Right atrium auricular region (tissue), 2 donors: ENCODE data around the gene RANBP3L. TPM values are rescaled to one million over a fixed set of nuclear protein-coding genes. Genes with fewer than 3 reads are reported as not detected.
"Not testable (repeated sequence)": the region's sequence is repeated elsewhere in the genome, so short reads cannot be mapped to it uniquely, and the experiment has no call there.

Source experiments
- DNase-seq: peaks from one replicate; pipeline ENCODE4 v3.0.0-alpha.2; 2019; ENCODE audit warnings: low spot score
- H3K27ac ChIP-seq, 2 donors: fragments of 200-600 bp; sonication (generic); 1 replicate in 1 of 2; 2 replicates in 1 of 2; pipeline ENCODE4 v1.5.1; 2016 to 2019
- H3K27me3 ChIP-seq, 2 donors: fragments of 200-600 bp; sonication (generic); one replicate each; pipeline versions ENCODE4 v1.5.1 to v1.6.0; 2017 to 2019
- H3K36me3 ChIP-seq: fragments of 200-600 bp; sonication (generic); one replicate; pipeline ENCODE4 v1.5.1; 2016
- H3K4me1 ChIP-seq, 2 donors: fragments of 200-600 bp; sonication (generic); one replicate each; pipeline versions ENCODE4 v1.5.1 to v1.6.0; 2017 to 2019
- H3K4me3 ChIP-seq, 2 donors: fragments of 200-600 bp; sonication (generic); 1 replicate in 1 of 2; 2 replicates in 1 of 2; pipeline ENCODE4 v1.5.1; 2017 to 2019; ENCODE audit warnings: mild to moderate bottlenecking in 1 of 2, moderate library complexity in 1 of 2
- H3K9me3 ChIP-seq, 2 donors: fragments of 200-600 bp; sonication (generic); one replicate each; pipeline ENCODE4 v1.5.1; 2019
- total RNA-seq, 2 donors: library from RNA; depleted of rRNA; stranded (reverse); fragments of >200 nt; gene quantifications; one replicate each; pipeline ENCODE4 v1.1.0, GENCODE V29; 2016
- TF ChIP-seq, protein P1 (sequence below), 2 donors: fragments of 200-600 bp; sonication (generic); IDR thresholded peaks; one replicate each; pipeline ENCODE4 v1.5.1; 2019; ENCODE audit warnings: antibody characterized with exemption in 2 of 2

The RANBP3L gene
- total RNA-seq, 2 donors from 2014 or later = 0.98 to 1.7 TPM

DNA sequence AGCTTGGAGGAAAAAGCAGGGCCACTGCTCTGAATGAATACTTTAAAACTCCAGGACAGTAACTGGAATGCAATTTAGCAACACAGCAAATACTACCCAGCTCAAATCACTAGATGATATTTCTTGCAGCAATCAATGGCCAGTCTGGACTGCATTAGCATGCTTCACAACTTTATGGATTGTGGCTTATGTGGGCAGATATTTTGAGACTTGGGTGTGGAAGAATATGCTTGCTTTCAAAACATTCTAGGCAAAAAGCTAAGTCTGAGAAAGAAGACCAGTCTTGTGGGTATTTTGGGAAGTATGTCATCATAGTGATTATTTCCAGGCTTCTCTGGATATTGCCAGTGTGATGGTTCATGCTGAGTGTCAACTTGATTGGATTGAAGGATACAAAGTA is 3.1 kb downstream of the RANBP3L start:
- no peaks in the 10 kb centered on the region for H3K27me3 ChIP-seq
- no peak overlapping the region for H3K27ac ChIP-seq
- H3K4me1 ChIP-seq = peaks cover 0 to 21% of the 10 kb centered on the region in 2 donors
- TF ChIP-seq, protein P1, sequence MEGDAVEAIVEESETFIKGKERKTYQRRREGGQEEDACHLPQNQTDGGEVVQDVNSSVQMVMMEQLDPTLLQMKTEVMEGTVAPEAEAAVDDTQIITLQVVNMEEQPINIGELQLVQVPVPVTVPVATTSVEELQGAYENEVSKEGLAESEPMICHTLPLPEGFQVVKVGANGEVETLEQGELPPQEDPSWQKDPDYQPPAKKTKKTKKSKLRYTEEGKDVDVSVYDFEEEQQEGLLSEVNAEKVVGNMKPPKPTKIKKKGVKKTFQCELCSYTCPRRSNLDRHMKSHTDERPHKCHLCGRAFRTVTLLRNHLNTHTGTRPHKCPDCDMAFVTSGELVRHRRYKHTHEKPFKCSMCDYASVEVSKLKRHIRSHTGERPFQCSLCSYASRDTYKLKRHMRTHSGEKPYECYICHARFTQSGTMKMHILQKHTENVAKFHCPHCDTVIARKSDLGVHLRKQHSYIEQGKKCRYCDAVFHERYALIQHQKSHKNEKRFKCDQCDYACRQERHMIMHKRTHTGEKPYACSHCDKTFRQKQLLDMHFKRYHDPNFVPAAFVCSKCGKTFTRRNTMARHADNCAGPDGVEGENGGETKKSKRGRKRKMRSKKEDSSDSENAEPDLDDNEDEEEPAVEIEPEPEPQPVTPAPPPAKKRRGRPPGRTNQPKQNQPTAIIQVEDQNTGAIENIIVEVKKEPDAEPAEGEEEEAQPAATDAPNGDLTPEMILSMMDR (IDR thresholded peaks at IDR 0.05) = no peak
- H3K9me3 ChIP-seq = no peaks in the 10 kb centered on the region
- no peak overlapping the region for H3K4me3 ChIP-seq
- H3K36me3 ChIP-seq = no peaks in the 10 kb centered on the region
- DNase-seq = no peak

DNA sequence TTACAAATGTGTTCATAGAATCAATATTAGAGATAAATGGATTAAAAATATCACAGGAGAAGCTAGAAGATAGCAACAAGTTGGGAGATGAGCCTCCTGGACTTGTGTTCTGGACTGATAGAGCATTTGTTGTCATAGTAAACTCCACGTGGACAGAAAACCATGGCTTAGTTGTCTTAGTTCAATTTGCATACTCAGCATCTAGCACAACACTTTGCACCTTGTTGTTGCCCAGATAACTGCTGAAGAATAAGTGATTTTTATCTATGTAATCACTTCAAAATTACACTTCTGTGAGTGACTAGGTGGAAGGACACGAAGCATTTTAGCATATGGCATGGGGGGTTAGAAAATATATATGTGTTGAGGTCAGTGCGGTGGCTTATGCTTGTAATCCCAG is 4.0 kb downstream of the RANBP3L start:
- no peak overlapping the region for H3K27ac ChIP-seq
- H3K4me1 ChIP-seq = peaks cover 0 to 20% of the 10 kb centered on the region in 2 donors
- DNase-seq = no peak

GRCh38 chr5:36285837-36286615 is 15.7 kb downstream of the RANBP3L start:
- DNase-seq = no peak
- no peak overlapping the region for H3K4me3 ChIP-seq
- no peaks in the 10 kb centered on the region for H3K27me3 ChIP-seq
- H3K27ac ChIP-seq = no peak overlapping the region
- no peaks in the 10 kb centered on the region for H3K9me3 ChIP-seq
- no peaks in the 10 kb centered on the region for H3K4me1 ChIP-seq
- no peaks in the 10 kb centered on the region for H3K36me3 ChIP-seq
- TF ChIP-seq, protein P1 (IDR thresholded peaks at IDR 0.05) = no peak

More for the DNA sequence above, 4.0 kb downstream of the RANBP3L start:
- H3K36me3 ChIP-seq = no peaks in the 10 kb centered on the region
- H3K4me3 ChIP-seq = no peak overlapping the region
- H3K9me3 ChIP-seq = no peaks in the 10 kb centered on the region
- TF ChIP-seq, protein P1 (IDR thresholded peaks at IDR 0.05) = no peak
- H3K27me3 ChIP-seq = no peaks in the 10 kb centered on the region

- not testable (repeated sequence) for H3K27me3 ChIP-seq, H3K36me3 ChIP-seq, H3K27ac ChIP-seq, H3K9me3 ChIP-seq, H3K4me1 ChIP-seq, DNase-seq, H3K4me3 ChIP-seq
These were observed 17.9 kb downstream of the RANBP3L start for GRCh38 chr5:36283775-36284174.

GRCh38 chr5:36281626-36282025 is 20.1 kb downstream of the RANBP3L start:
- Histone ChIP-seq H3K4me1 (peaks cover 0 to 12% of the 10 kb centered on the region in 2 donors), H3K9me3 (no peaks in the 10 kb centered on the region), H3K4me3 (no peak overlapping the region), H3K36me3 (no peaks in the 10 kb centered on the region), H3K27ac (no peak overlapping the region), H3K27me3 (no peaks in the 10 kb centered on the region)
- no peak for DNase-seq
- TF ChIP-seq, protein P1 (IDR thresholded peaks at IDR 0.05) = no peak

GRCh38 chr5:36279054-36279698 is 22.5 kb downstream of the RANBP3L start:
- peaks cover 0 to 13% of the 10 kb centered on the region in 2 donors for H3K4me1 ChIP-seq
- no peaks in the 10 kb centered on the region for H3K36me3 ChIP-seq
- TF ChIP-seq, protein P1 (IDR thresholded peaks at IDR 0.05) = no peak
- no peak overlapping the region for H3K4me3 ChIP-seq
- H3K27ac ChIP-seq = peak overlapping the region in 1 of 2 donors; percentile 48
- no peak for DNase-seq
- no peaks in the 10 kb centered on the region for H3K27me3 ChIP-seq
- H3K9me3 ChIP-seq = no peaks in the 10 kb centered on the region
